Fibroblast of pulmonary artery (primary cell): ENCODE measurements around the gene SYNGR3.
A peak's percentile ranks its signal among the peaks of the same experiment; 100 is the strongest.

ENCODE experiments used
- DNase-seq: peaks from one replicate; pipeline ENCODE4 v3.0.0-alpha.2; 2010; ENCODE audit warnings: low read depth
- H3K4me3 ChIP-seq: replicated peaks from 2 replicates; pipeline ENCODE4 v1.5.1; 2011; ENCODE audit warnings: low read depth, mild to moderate bottlenecking, control low read depth, low read length, moderate library complexity
- TF ChIP-seq, protein P1 (sequence below): IDR thresholded peaks from 2 replicates; pipeline ENCODE4 v1.5.1; 2011; ENCODE audit warnings: mild to moderate bottlenecking, control low read depth, low read length, inconsistent platforms; ENCODE audit errors: missing control alignments

SYNGR3 gene

DNA sequence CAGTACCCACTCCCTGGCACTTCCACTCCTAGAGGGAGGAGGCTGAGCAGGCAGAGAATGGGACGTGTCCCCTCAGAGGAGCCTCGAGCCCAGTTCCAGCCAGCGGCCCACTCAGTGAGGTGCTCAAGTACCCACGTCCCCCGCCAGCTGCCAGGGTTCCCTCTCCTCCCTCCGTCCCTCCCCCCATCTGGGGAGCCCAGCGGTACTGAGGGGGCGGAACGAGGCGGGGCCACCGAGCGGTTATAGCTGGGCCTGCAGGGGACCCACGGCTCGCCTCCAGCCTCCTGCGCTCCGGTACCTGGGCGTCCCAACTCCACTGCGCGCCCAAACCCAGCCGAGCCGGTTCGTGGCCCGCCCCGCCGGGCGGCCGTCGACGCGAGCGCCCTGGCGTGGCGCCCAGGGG, 29.7 kb downstream of the SYNGR3 start, which contains the start of gene NPW:
Gene NPW (plus strand): TSS at position 268 of the 403 bp plus-strand sequence.
- H3K4me3 ChIP-seq = no peak within 1 kb of the TSS
- TF ChIP-seq, protein P1, sequence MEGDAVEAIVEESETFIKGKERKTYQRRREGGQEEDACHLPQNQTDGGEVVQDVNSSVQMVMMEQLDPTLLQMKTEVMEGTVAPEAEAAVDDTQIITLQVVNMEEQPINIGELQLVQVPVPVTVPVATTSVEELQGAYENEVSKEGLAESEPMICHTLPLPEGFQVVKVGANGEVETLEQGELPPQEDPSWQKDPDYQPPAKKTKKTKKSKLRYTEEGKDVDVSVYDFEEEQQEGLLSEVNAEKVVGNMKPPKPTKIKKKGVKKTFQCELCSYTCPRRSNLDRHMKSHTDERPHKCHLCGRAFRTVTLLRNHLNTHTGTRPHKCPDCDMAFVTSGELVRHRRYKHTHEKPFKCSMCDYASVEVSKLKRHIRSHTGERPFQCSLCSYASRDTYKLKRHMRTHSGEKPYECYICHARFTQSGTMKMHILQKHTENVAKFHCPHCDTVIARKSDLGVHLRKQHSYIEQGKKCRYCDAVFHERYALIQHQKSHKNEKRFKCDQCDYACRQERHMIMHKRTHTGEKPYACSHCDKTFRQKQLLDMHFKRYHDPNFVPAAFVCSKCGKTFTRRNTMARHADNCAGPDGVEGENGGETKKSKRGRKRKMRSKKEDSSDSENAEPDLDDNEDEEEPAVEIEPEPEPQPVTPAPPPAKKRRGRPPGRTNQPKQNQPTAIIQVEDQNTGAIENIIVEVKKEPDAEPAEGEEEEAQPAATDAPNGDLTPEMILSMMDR = no peak
- DNase-seq = no peak

- no peak for DNase-seq
- TF ChIP-seq, protein P1 = no peak
- no peak overlapping the region for H3K4me3 ChIP-seq
Observed at GRCh38 chr16:2019921-2020831, 30.4 kb downstream of the SYNGR3 start.

DNA sequence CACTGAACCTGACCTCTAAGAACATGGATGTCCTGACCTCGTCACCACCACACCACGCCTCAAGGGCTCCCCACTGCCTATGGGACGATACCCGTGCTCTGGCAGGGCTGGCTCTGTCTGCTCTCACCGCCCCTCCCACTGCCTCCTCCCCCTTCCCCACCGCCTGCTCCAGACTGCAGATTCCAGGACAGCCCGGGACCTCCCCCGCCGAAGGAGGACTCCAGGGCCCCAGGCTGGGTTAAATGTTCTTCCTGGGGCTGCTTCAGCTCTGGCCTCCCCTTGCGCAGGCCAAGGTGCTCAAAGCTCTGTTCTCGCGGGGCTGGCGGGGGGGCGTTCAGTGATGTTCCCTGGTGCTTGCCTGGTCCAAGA, 32.9 kb downstream of the SYNGR3 start:
- TF ChIP-seq, protein P1 = no peak
- peak overlapping the region; percentile 42 for H3K4me3 ChIP-seq
- peak; percentile 62 for DNase-seq

DNA sequence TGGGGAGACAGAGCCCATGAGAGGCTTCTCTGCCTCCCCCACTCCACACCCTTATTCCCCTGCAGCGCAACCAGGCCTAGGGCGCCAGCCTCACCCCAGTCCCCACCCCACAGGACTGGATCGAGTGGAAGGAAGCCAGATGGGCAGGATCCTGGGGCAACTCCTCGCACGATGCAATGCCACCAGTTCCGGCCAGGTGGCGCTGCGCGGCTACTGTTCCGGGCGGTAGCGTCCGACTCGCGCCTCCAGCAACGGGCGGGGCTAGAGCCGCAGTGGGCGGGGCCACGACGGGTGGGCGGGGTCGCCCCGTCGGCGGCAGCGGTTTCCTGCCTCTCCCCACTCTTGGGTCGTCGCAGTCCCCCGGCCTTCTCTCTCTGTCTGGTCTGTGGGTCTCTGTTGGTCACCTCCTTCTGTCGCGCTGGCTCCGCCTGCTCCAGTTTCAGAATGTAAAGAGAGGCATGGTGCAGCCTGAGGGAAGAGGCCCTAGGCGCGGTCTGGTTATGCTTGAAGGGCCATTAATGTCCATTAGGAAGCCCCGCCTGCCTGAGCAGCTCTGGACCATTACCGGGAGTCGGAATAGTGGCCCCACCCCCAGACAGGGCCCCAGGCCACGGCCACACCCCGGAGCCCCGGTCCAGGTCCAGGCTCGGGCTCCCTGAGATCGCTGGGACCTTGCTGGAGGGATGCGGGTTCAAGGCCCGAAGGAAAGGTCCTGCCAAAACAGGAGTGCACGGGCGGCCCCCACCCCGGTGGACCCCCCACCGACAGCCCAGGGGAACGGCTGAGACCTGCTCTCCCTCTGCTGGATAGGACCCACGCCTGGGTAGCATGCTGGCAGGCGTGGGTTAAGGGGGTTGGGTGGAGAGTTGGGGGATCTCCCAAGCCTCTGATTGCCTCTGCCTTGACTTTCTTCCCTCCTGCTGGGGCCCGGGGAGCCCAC, 33.6 kb downstream of the SYNGR3 start:
- H3K4me3 ChIP-seq = peak overlapping the region; percentile 42
- TF ChIP-seq, protein P1 = peak; percentile 78
- peak; percentile 89 for DNase-seq

- H3K4me3 ChIP-seq = no peak overlapping the region
- TF ChIP-seq, protein P1 = no peak
Observed at GRCh38 chr16:2024032-2024420, 34.3 kb downstream of the SYNGR3 start.

GRCh38 chr16:2025251-2025650, 35.5 kb downstream of the SYNGR3 start:
- TF ChIP-seq, protein P1 = no peak
- no peak for DNase-seq
- no peak overlapping the region for H3K4me3 ChIP-seq

More at GRCh38 chr16:2024032-2024420, 34.3 kb downstream of the SYNGR3 start:
- no peak for DNase-seq
